ENCODE data around the gene NUP214.
A peak's percentile ranks its signal among the peaks of the same experiment; 100 is the strongest.
"Not testable (repeated sequence)": the region's sequence is repeated elsewhere in the genome, so short reads cannot be mapped to it uniquely, and the experiment has no call there.

NUP214 gene

DNA sequence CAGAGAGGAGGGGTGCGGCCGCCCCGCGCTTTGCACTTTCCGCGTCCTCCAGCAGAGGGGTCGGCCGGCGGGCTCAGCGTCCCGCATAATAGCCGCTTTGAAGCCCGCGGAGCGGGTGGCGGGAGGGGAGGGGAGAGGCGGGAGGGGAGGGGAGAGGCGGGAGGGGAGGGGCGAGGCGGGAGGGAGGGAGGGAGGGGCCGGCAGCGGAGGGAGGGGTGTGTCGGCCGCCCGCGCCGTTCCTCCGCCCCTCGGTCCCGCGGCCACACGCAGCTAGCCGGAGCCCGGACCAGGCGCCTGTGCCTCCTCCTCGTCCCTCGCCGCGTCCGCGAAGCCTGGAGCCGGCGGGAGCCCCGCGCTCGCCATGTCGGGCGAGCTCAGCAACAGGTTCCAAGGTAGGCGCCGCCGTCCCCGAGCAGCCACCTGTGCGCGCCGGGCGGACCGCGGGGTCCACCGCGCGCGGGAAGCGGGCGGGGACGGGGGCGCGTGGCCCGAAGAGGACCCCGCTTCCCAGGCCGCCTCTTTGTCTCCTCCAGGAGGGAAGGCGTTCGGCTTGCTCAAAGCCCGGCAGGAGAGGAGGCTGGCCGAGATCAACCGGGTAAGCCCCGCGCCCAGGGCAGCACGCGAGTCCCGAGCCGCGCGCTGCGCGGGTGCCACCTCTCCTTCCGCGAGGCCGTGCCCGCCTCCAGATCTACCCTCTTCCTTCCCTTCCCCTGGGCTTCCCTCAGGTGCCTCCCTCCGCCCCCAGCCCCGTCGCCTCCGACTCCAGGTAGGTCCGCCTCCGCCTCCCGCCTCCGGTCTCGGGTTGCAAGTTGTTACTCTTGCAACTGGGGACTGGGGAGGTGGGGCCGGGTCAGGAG, 28.9 kb upstream of the NUP214 start, which contains the start of gene AIF1L:
AIF1L (plus strand) TSS at position 263 of the 857 bp plus-strand sequence; CDS start at position 362, 99 bp downstream.
- peak; percentile 94 for DNase-seq (ENCODE audit: low spot score)

DNA sequence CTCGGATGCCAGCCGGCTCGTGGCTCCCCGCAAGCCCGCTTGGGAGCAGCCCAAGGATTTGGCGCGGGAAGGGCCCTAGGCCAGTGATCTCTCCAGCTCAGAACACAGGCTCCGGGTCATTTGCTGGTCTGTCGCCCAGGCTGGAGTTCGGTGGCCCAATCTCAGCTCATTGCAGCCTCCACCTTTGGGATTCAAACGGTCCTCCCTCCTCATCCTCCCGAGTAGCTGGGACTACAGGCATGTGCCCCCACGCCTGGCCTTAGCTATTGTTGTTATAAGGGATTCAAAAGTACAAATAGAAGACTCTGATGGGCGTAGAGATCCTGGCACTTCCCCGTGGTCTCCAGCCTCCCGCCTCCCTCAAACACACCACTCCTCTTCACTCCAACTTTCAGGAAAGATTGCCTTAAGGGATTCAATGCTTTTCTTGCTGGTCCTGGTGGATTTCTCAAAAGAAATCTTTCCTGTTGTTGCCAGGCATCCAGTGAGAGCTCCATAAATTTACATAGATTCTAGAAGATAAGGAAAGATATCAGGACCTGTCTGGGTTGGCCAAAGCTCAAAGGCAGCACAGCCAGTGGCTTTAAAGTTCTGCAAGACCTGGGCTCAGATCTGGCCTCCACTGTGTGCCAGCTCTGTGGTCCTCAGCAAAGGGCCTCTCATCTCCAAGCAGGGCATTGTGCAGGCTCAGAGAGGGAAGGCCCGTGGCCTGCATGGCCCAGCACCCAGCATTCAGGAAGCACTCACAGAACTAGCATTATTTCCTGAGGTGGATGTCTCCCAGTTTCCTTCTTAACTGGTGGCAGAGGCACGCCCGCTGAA, 28.0 kb upstream of the NUP214 start:
- DNase-seq (ENCODE audit: low spot score), result no peak

DNA sequence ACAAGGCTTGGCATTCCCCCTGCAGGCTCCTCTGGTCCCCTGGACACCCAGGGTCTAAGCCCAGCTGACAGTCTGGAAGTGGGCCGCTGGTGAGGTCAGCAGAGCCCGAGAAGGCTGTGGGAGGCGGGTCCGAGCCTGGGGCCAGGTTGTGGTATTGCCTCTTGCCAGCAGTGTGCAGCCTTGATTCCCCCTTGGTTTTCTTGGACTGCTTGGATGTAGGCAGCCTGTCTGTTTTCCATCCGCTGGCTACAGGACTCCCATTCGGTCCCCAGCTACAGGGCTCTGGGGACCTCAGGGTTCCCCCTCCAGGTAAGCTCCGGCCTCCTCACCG, 27.5 kb upstream of the NUP214 start:
- DNase-seq (ENCODE audit: low spot score), result no peak

DNA sequence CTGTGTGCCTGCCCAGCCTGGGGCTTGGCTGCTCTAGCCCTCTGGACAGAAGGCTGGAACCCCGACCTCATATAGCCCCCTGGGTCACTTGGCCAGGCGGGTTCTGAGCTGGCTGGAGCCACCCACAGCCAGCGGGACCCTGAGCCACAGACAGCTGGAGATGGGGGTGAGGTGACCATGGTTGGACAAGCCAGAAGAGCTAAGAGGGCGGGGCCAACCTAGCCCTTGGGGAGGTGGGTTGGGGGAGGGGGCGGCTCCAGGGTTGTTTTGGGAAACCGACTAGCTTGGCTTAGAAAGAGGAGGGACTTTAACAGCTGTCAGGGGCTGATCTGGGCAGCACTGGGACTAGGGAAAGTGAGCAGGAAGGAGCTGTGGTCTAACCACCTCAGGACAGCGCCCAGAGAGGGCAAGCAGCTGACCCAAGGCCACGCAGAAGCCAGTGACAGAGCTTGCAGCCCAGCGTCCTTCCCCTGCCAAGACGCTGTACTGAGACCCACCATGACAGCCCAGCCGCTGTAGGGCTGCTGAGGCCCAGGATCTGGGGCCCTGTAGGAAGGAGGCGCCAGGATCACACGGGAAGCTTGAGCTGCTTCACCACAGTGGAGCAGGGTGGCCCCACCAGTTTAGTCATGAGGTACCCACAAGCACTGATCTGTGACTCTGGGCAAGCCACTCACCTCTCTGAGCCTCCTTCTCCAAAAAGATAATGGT, 26.8 kb upstream of the NUP214 start:
- DNase-seq (ENCODE audit: low spot score), result no peak

DNA sequence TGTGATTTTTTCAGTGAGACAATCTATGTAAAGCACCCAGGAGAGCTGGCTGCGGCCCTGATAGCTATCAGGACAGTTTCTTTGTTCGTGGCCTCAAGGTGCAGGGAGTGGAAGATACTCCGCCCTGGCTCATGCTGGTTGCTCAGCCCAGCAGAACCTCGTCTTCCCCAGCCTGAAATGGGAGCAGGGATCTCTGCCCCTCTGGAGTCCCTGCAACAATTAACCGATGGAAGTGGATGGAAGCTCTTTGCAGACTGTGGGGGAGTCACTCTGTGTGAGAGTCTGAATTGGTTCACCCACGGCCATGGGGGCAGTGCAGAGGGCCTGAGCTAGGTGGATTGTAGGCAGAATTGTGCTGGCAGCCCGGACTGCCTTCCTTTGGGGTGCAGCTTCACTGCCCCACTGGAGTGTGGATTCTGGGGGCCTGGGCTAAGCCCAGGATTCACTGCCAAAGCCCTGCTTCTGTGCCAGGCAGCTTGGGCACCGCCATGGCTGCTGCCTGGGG, 26.2 kb upstream of the NUP214 start:
- no peak for DNase-seq (ENCODE audit: low spot score)

DNA sequence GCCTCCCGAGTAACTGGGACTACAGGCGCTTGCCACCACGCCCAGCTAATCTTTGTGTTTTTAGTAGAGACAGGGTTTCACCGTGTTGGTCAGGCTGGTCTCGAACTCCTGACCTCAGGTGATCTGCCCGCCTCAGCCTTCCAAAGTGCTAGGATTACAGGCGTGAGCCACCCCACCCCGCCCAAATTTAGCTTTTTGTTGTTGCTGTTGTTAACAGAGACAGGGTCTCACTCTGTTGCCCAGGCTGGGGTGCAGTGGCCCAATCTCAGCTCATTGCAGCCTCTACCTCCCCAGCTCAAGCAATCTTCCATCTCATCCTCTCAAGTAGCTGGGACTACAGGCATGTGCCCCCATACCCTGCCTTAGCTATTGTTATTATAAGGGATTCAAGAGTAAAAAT, 25.5 kb upstream of the NUP214 start:
- DNase-seq (ENCODE audit: low spot score), result not testable (repeated sequence)

DNA sequence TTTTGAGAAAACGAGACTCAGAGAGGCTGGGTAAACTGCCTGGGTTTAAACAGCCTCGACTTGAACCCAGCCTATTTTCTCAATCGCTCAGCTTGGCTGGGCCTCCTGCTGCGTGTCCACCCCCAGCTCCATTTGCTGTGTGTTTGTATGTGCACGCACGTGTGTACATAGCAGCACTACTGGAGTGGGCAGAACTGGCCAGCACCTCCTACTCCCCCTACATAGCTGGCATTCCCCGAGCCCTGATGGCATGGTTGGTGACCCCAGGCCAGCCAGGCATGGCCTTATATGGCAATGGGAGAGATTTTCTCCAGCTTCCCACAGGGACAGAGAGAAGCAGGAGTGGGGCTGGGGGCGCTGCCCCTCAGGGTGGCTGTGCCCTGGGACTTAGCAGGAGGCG, 24.9 kb upstream of the NUP214 start:
- no peak for DNase-seq (ENCODE audit: low spot score)

DNA sequence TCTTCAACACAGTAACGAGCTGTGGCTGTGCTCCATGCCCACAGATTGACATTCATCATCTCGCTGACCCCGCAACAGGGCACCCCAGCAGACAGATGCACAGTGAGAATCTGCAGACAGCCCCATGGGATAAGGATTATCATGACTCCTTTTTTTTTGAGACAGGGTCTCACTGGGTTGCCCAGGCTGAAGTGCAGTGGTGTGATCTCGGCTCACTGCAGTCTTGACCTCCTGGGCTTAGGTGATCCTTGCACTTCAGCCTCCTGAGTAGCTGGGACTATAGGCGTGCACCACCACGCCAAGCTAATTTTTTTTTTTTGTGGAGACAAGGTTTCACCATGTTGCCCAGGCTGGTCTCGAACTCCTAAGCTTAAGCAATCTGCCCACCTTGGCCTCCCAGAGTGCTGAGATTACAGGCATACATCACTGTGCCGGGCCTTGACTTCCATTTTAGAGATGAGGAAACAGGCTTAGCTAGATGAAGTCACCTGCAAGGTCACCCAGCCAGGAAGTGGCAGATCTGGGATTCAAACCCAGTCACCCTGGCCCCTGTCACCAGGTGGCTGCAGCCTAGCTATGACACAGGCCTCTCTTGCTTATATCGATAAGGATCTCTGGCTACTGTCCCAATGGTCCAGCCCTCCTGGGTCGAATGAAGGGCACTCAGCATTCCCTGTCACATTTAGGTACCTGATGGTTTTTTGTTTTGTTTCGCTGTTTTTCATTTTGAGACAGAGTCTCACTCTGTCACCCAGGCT, 24.0 kb upstream of the NUP214 start:
- DNase-seq (ENCODE audit: low spot score), result no peak

DNA sequence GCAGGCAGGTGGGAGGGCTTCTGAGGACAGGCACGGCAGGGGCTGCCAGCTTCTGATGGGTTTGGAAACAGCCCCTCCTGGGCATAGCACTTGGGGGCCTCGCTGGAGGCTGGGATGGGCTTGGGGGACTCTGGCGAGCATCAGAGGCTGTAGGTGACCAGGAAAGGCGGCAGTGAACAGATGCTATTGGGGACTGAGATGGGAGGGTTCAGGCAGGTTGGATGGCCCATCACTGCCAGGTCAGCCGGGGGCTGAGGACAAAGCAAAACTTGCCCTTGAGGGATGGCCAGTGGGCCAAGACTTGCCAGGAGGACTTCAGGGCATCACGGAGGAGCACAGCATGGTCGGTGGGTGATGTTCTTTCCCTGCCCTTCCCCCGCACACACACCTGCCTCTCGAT, 22.4 kb upstream of the NUP214 start:
- DNase-seq (ENCODE audit: low spot score), result no peak

DNA sequence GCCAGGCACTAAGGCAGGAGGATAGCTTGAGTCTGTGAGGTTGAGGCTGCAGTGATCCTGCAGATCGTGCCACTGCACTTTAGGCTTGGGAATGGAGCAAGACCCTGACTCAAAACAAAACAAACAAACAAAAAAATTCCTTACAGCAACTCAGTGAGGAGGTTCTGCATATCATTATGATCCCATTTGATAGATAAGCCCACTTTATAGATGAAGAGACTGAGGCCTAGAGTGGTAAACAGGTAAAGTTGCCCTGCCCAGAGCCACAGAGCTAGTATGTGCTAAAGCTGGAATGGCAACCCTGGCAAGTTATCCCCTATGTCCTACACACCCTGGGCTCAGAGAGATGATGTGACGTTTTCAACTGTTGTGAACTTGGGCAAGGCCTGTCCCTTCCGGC, 21.9 kb upstream of the NUP214 start:
- DNase-seq (ENCODE audit: low spot score), result no peak

DNA sequence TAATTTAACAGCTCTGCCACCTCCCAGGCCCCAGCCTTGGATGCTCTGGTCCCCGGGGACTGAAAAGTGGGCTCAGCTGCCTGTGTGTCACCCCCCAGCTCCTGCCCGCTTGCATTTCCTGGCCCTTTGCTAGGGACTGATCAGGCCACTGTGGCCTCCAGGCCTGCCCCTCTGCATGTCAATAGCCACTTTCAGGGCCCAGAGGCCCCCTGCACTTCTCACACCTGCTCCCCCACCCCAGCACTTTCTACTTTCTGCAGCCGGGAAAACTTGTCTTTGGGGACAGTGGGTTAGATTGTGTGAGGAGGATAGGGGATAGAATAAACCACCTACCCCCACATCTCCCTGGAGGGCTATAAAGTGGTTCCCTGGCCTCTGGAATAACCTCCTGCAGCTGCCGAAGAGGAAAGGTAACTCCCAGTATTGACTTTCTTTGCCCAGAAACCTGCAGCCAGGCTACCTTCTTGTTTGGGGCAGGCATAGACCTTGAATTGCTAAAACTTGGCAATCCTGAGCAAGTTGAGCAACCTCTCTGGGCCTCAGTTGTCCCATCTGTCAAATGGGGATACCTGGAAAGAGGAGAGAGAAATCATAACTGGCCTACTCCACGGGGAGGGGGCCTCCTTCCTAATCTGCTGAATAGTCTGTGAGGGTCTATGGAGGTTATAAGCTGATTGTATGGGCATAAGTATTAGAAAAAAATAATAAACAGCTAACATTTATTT, 21.2 kb upstream of the NUP214 start:
- DNase-seq (ENCODE audit: low spot score), result no peak

DNA sequence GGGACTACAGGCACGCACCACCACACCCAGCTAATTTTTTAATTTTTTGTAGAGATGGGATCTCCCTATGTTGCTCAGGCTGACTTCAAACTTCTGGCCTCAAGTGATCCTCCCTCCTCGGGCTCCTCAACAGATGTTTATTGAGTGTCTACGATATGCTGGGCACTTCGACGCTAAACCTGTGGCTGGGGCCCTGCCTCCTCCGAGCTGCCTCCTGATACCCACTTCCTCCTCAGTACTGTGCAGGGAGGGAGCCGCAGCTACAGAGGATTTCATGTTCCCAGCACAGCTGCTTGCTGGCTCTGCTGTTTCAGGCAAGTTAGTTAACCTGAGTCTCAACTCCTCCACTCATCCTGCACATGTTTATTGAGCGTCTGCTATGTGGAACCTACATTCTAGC, 19.4 kb upstream of the NUP214 start:
- no peak for DNase-seq (ENCODE audit: low spot score)

DNA sequence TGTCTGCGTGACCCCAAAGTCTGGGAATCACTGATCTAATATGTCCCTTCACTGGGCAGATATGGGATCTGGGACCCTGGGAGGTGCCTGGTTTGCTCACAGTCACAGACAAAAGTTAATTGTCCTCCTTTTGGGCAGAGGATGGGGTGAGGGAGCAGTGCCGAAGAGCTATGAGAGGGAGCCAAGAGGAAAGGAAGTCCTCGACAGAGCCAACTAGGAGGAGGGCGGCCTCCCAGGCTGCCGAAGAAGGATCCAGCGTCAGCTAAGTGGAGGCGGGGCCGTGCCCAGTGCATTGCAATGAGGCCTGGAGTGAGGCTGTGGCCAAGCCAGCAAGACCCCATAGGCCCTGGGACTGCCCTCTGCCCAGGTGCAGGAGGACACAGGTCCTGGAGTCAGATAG, 17.6 kb upstream of the NUP214 start:
- DNase-seq (ENCODE audit: low spot score), result no peak

DNA sequence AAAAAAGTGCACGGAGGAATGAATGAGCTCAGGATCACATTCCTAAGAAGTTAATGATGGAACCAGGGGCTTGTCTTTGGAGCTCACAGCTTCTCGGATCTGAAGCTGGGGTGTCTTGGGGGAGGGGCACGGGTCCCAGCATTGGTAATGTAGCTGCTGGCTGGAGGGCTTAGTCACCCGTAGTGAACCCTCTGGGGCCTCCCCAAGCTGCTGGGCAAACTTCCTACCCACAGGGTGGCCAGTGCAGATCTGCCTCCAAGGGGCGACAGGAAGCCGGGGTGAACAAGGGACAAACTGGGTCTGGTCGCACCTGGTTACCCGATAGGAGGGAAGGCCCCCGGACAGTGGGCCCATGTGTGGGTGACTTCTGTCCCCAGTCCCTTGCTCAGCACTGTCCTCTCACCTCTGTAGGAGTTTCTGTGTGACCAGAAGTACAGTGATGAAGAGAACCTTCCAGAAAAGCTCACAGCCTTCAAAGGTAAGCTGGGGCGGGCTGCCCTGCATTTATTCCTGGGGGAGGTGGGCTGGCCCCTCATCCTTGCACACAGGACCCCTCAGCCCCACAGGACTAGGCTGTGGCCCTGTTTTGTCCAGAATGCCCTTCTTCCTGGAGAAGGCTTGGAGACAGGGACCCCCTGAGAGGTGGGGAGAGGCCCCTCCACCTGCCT, 14.1 kb upstream of the NUP214 start:
- DNase-seq (ENCODE audit: low spot score), result no peak

DNA sequence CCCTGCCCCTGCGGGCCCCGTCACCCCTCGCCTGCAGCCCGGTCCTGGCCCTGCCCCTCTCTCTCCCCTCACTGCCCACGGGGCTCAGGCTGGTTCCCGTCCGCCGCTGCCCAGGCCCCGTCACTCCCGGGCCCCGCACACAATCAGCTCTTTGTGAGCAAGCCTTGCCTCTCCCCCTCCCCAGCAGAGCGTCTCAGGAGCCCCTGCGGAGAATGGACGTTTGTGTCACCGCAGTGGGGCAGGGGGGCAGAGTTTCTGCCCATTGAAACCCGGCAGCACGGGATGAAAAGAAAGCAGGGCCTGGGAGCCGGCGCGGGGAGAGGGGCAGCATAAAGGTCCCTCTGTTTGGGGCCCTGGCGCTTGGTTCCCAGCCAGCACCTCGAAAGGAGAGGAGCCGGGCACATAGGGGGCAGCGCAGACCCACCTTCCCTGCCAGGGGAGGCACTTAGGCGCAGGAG, 13.5 kb upstream of the NUP214 start:
- no peak for DNase-seq (ENCODE audit: low spot score)

DNA sequence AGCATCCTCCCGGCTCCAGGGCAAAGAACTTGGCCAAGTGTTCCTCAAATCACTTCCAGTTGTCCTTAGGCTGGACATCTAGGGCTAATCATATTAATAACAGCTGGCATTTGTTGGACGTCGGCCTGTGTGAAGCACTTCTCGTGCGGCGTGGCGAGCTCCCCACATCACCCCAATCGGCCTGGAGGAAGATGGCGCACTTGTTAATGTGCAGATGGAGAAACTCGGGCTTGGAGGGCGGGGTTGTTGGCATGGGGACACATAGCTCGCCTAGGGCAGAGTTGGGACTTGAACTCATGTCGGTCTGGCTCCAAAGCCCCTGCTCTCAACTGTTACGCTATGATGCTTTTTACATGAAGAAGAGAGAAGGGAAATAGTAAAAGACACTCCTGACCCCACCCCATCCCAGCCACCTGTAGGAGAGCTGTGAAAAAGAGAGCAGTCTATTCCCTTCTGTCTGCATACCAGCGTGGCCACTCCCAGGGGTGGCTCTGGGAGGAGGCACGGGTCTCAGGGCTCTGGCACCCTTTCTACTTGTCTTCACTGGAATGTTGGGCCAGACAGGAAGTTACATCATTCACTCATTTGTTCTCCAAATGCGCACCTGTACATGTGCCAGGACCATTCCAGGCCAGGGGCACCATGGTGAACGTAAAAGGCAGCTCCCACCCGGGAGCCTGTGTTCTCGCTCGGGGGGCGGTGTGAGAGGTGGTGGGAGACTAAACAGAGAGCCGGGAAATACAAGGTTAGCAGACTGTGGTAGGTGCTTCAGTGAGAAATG, 12.8 kb upstream of the NUP214 start:
- DNase-seq (ENCODE audit: low spot score), result no peak

DNA sequence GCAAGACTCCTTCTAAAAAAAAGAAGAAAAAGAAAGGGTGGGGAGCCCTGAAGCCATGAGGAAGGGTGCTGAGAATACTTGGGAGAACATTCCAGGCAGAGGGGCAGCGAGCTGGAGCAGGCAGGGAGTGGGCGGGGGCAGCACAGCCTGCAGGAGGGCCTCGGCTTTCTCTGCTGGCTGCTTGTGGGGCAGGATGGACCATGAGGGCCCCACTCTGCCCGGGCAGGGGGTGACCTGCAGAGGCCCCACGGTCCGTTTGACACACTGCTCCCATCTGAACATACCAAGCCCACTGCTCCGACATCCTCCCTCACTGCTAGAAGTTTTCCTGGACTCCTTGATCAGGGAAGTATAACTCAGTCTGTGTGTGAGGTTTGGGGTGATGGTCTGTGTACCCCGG, 11.7 kb upstream of the NUP214 start:
- DNase-seq (ENCODE audit: low spot score), result no peak

DNA sequence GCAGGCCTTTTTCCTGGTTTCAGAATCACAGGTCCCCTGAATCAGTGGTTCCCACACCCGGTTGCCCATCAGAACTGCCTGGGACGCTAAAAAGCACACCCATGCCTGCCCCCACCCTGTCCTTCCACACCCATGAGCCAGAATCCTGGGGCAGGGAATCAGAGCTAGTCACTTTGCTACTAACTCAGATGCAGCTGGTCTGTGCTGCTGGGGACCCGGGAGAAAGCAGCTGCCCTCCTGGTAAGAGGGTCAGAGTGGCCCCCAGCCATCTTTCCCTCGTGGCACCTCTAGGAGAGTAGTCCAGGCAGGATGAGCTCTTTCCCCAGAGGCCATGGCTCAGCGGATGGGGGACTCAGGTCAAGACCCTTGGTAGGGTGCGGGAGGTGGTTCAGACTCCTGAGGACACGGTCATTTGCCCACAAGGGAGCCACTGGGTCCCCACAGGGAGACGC, 11.3 kb upstream of the NUP214 start:
- DNase-seq (ENCODE audit: low spot score), result no peak

DNA sequence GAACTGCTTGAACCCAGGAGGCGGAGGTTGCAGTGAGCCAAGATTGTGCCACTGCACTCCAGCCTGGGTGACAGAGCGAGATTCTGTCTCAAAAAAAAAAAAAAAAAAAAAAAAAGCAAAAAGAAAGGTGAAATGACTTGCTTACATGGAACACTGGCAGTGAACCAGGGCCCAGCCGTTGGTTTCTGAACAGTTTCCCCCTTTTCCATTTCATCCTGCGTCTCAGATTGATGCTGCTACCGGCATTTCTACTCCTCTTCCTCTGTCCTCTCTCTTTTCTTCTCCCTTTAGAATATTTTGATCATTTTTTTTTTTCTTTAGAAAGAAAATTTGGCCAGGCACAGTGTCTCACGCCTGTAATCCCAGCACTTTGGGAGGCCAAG, 10.0 kb upstream of the NUP214 start:
- DNase-seq (ENCODE audit: low spot score), result not testable (repeated sequence)

All from HuH-7 (cell line).